IMR-90 (cell line): ENCODE data around the gene CMTM8. TPM values are rescaled to one million over a fixed set of nuclear protein-coding genes. Genes with fewer than 3 reads are reported as not detected.

Experiments
- ATAC-seq: fragments of 200-7000 bp; cut with Tn5 transposase; 2 replicates; pipeline ENCODE4 v1.9.1; 2020; ENCODE audit warnings: low read depth, mild to moderate bottlenecking, moderate library complexity
- BruUV-seq: library from RNA; stranded (reverse); fragments of 400-500 nt; replicated peaks from 2 replicates; lab custom pipeline; 2021; lab: Mats Ljungman, UMichigan
- CTCF ChIA-PET: fragments of 300-600 bp; formaldehyde crosslinking; extraction: SDS; loops from one replicate; lab custom pipeline; 2021; ENCODE audit warnings: antibody characterized with exemption; lab: Yijun Ruan, JAX
- POLR2A ChIA-PET: fragments of 300-600 bp; sonication (Branson Sonifier 250); formaldehyde crosslinking; loops from one replicate; lab custom pipeline; 2022; ENCODE audit warnings: antibody characterized with exemption; ENCODE audit not compliant: unreplicated experiment; lab: Charles Lee
- DNase-seq: peaks from one replicate; pipeline ENCODE4 v3.0.0; 2013
- H2AFZ ChIP-seq: replicated peaks from 2 replicates; pipeline ENCODE3; 2013; ENCODE audit warnings: low read length, mild to moderate bottlenecking; ENCODE audit not compliant: poor library complexity
- H2AK5ac ChIP-seq: 2 replicates; pipeline ENCODE4 v1.6.1; 2013; ENCODE audit warnings: low read depth, low read length, inconsistent platforms
- H2AK9ac ChIP-seq: replicated peaks from 2 replicates; pipeline ENCODE3; 2013; ENCODE audit warnings: mild to moderate bottlenecking, low read depth, low read length, moderate library complexity; ENCODE audit not compliant: poor library complexity
- H2BK120ac ChIP-seq: 2 replicates; pipeline ENCODE4 v1.6.1; 2013; ENCODE audit warnings: low read depth, low read length, inconsistent platforms
- H2BK15ac ChIP-seq: 3 replicates; pipeline ENCODE4 v1.6.1; 2013; ENCODE audit warnings: low read depth, low read length, inconsistent platforms
- H2BK20ac ChIP-seq: 2 replicates; pipeline ENCODE4 v1.6.1; 2013; ENCODE audit warnings: low read depth, mild to moderate bottlenecking, inconsistent platforms, low read length, moderate library complexity
- H2BK5ac ChIP-seq: 2 replicates; pipeline ENCODE4 v1.6.1; 2013; ENCODE audit warnings: mild to moderate bottlenecking, low read depth, low read length, inconsistent platforms; ENCODE audit not compliant: poor library complexity, severe bottlenecking
- H3K14ac ChIP-seq: replicated peaks from 2 replicates; pipeline ENCODE4 v1.6.1; 2013; ENCODE audit warnings: low read depth, low read length, inconsistent platforms
- H3K18ac ChIP-seq: 2 replicates; pipeline ENCODE4 v1.6.1; 2013; ENCODE audit warnings: low read depth, low read length, control low read depth
- H3K23ac ChIP-seq: 2 replicates; pipeline ENCODE4 v1.6.1; 2013; ENCODE audit warnings: low read depth, low read length, inconsistent platforms
- H3K27ac ChIP-seq: 2 replicates; pipeline ENCODE4 v1.5.1; 2013; ENCODE audit warnings: mild to moderate bottlenecking, control low read depth, low read length; ENCODE audit not compliant: insufficient read depth
- H3K27me3 ChIP-seq: 2 replicates; pipeline ENCODE4 v1.6.1; 2013; ENCODE audit warnings: low read length; ENCODE audit not compliant: control insufficient read depth, insufficient read depth
- H3K36me3 ChIP-seq: 2 replicates; pipeline ENCODE4 v1.6.1; 2013; ENCODE audit warnings: low read length, mixed read lengths; ENCODE audit not compliant: control insufficient read depth, insufficient read depth
- H3K4ac ChIP-seq: 2 replicates; pipeline ENCODE4 v1.6.1; 2013; ENCODE audit warnings: low read depth, low read length, inconsistent platforms
- H3K4me1 ChIP-seq: 2 replicates; pipeline ENCODE4 v1.6.1; 2013; ENCODE audit warnings: low read length, mixed read lengths; ENCODE audit not compliant: control insufficient read depth, insufficient read depth
- H3K4me2 ChIP-seq: 2 replicates; pipeline ENCODE4 v1.6.1; 2013; ENCODE audit warnings: low read depth, mild to moderate bottlenecking, control low read depth, low read length, moderate library complexity
- H3K4me3 ChIP-seq: 2 replicates; pipeline ENCODE4 v1.5.1; 2013; ENCODE audit warnings: low read depth, mild to moderate bottlenecking, control low read depth, low read length, moderate library complexity; ENCODE audit not compliant: insufficient read depth
- H3K56ac ChIP-seq: 2 replicates; pipeline ENCODE4 v1.6.1; 2013; ENCODE audit warnings: low read length, inconsistent platforms; ENCODE audit not compliant: insufficient read depth; ENCODE audit errors: extremely low read depth
- H3K79me1 ChIP-seq, 2 experiments: 2 replicates each; pipeline ENCODE4 v1.6.1; 2013; ENCODE audit warnings: low read length in 2 of 2, inconsistent platforms in 1 of 2, low read depth in 1 of 2
- H3K9ac ChIP-seq: 2 replicates; pipeline ENCODE4 v1.6.1; 2013; ENCODE audit warnings: low read depth, low read length, control low read depth
- H3K9me1 ChIP-seq: 2 replicates; pipeline ENCODE4 v1.6.1; 2013; ENCODE audit warnings: low read length, inconsistent platforms; ENCODE audit not compliant: insufficient read depth
- H3K9me3 ChIP-seq: 2 replicates; pipeline ENCODE4 v1.6.1; 2013; ENCODE audit warnings: low read length; ENCODE audit not compliant: control insufficient read depth, insufficient read depth
- H4K20me1 ChIP-seq: 2 replicates; pipeline ENCODE4 v1.6.1; 2013; ENCODE audit warnings: low read length, inconsistent platforms; ENCODE audit not compliant: insufficient read depth
- H4K5ac ChIP-seq: 2 replicates; pipeline ENCODE4 v1.6.1; 2013; ENCODE audit warnings: mild to moderate bottlenecking, low read depth, low read length, control low read depth
- H4K8ac ChIP-seq, 2 experiments: 2 replicates each; pipeline ENCODE4 v1.6.1; 2013; ENCODE audit warnings: low read depth in 2 of 2, low read length in 2 of 2, control low read depth in 1 of 2, inconsistent platforms in 1 of 2
- H4K91ac ChIP-seq: 2 replicates; pipeline ENCODE4 v1.6.1; 2013; ENCODE audit warnings: low read depth, low read length, inconsistent platforms; ENCODE audit not compliant: insufficient read depth
- BHLHE40 ChIP-seq: fragments of 150-350 bp; IDR thresholded peaks from 2 replicates; pipeline ENCODE4 v1.6.1; 2016; ENCODE audit warnings: mild to moderate bottlenecking, low read depth, low read length
- CEBPB ChIP-seq: IDR thresholded peaks from 2 replicates; pipeline ENCODE4 v1.6.1; 2012; ENCODE audit warnings: low read depth, low read length, improper control_type of control experiment
- CHD1 ChIP-seq: IDR thresholded peaks from 2 replicates; pipeline ENCODE4 v1.6.1; 2012; ENCODE audit warnings: low read depth, low read length, improper control_type of control experiment
- CTCF ChIP-seq: conservative IDR thresholded peaks from 2 replicates; pipeline ENCODE4 v1.5.1; 2012; ENCODE audit warnings: mild to moderate bottlenecking, low read depth, low read length, improper control_type of control experiment
- ELK1 ChIP-seq: fragments of 150-350 bp; IDR thresholded peaks from 2 replicates; pipeline ENCODE4 v1.6.1; 2016; ENCODE audit warnings: low read depth, mild to moderate bottlenecking, low read length, moderate library complexity, borderline replicate concordance
- FOS ChIP-seq: fragments of 150-350 bp; IDR thresholded peaks from 2 replicates; pipeline ENCODE4 v1.6.1; 2016; ENCODE audit warnings: low read depth, low read length
- MAFK ChIP-seq: IDR thresholded peaks from 2 replicates; pipeline ENCODE4 v1.6.1; 2012; ENCODE audit warnings: low read depth, low read length, improper control_type of control experiment
- MAZ ChIP-seq: IDR thresholded peaks from 2 replicates; pipeline ENCODE4 v1.6.1; 2012; ENCODE audit warnings: low read depth, mild to moderate bottlenecking, low read length, improper control_type of control experiment, moderate library complexity, borderline replicate concordance
- MXI1 ChIP-seq: IDR thresholded peaks from 2 replicates; pipeline ENCODE4 v1.6.1; 2012; ENCODE audit warnings: low read depth, mild to moderate bottlenecking, low read length, moderate library complexity, borderline replicate concordance
- NFE2L2 ChIP-seq: fragments of 150-350 bp; IDR thresholded peaks from 2 replicates; pipeline ENCODE4 v1.6.1; 2016; ENCODE audit warnings: low read depth, mild to moderate bottlenecking, low read length
- POLR2A ChIP-seq: IDR thresholded peaks from 2 replicates; pipeline ENCODE4 v1.6.1; 2012; ENCODE audit warnings: mild to moderate bottlenecking, low read depth, low read length
- RAD21 ChIP-seq: IDR thresholded peaks from 2 replicates; pipeline ENCODE4 v1.6.1; 2012; ENCODE audit warnings: low read length, improper control_type of control experiment
- RCOR1 ChIP-seq: IDR thresholded peaks from 2 replicates; pipeline ENCODE4 v1.6.1; 2012; ENCODE audit warnings: mild to moderate bottlenecking, low read length, improper control_type of control experiment; ENCODE audit not compliant: insufficient replicate concordance
- RFX5 ChIP-seq: IDR thresholded peaks from 2 replicates; pipeline ENCODE4 v1.8.0; 2012; ENCODE audit warnings: low read depth, mild to moderate bottlenecking, low read length, moderate library complexity
- SMC3 ChIP-seq: fragments of 150-350 bp; IDR thresholded peaks from 2 replicates; pipeline ENCODE4 v1.6.1; 2016; ENCODE audit warnings: low read depth, mild to moderate bottlenecking, antibody characterized with exemption, low read length, moderate library complexity
- WGBS, 2 experiments: methylation state at CpG; one replicate each; pipeline versions ENCODE4 v1.1.5 to v1.1.7; 2013; ENCODE audit warnings: missing lambda C conversion rate in 2 of 2; ENCODE audit not compliant: insufficient read length in 1 of 2; ENCODE audit errors: extremely low coverage in 2 of 2; 5-methylcytosine and 5-hydroxymethylcytosine counted together
- dilution Hi-C: fragments of 300-500 bp; cut with HindIII; formaldehyde crosslinking; loops from one replicate; pipeline ENCODE4 v1.14.3; 2018; ENCODE audit warnings: low sequenced_read_pairs; ENCODE audit not compliant: unreplicated experiment
- in situ Hi-C: fragments of 300-500 bp; cut with MboI; formaldehyde crosslinking; loops from 3 replicates; pipeline ENCODE4 v1.14.3; 2019; ENCODE audit warnings: low sequenced_read_pairs, inconsistent platforms, mixed read lengths
- intact Hi-C: fragments of 100-400 bp; cut with micrococcal nuclease; formaldehyde crosslinking; loops from 2 replicates; pipeline ENCODE4 v1.10.0; 2022
- polyA plus RNA-seq, 3 experiments: library from polyadenylated mRNA; depleted of rRNA; stranded (reverse); fragments of >200 nt; gene quantifications; 2 replicates each; pipeline ENCODE4 v1.2.3, GENCODE V29; 2012; ENCODE audit warnings: low replicate concordance in 1 of 3
- total RNA-seq: library from RNA; depleted of rRNA; stranded (reverse); fragments of >200 nt; gene quantifications from 2 replicates; pipeline ENCODE4 v1.2.3, GENCODE V29; 2012
- TF ChIP-seq, protein P1 (sequence below): fragments of 150-350 bp; IDR thresholded peaks from 2 replicates; pipeline ENCODE4 v1.6.1; 2017; ENCODE audit warnings: mild to moderate bottlenecking, antibody characterized with exemption, low read length, low read depth

CMTM8 gene
- total and polyA plus RNA-seq, 2 of the 4 experiments (the other 2 are of a cell fraction): 0.15 TPM; not detected in 1

DNA sequence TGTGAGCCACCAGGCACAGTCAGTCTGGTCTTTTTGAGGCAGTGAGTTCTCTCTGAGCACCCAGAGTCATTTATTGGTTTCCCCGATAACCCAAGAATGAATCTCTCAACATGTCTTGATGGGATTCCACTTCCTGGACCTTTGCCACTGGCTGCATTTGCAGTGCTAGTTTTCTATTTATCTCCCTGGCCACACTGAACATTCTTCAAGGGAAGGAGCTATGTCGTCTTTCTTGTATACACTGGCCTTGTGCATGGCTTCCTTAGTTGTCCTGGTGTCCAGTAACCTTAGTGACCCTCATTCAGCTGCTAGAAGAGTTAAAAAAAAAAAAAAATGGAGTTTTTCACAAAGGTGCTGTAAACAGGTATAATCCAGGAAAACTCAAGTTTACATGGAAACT is 88.3 kb downstream of the CMTM8 start:
- H3K9ac ChIP-seq: no peak overlapping the region
- ATAC-seq: no peak
- TF ChIP-seq FOS (no peak), RCOR1 (no peak), CHD1 (no peak), BHLHE40 (no peak), ELK1 (no peak), MXI1 (no peak), RFX5 (no peak), MAZ (no peak), RAD21 (no peak), CEBPB (no peak), CTCF (no peak), SMC3 (no peak), MAFK (no peak), POLR2A (no peak), NFE2L2 (no peak)
- TF ChIP-seq, protein P1, sequence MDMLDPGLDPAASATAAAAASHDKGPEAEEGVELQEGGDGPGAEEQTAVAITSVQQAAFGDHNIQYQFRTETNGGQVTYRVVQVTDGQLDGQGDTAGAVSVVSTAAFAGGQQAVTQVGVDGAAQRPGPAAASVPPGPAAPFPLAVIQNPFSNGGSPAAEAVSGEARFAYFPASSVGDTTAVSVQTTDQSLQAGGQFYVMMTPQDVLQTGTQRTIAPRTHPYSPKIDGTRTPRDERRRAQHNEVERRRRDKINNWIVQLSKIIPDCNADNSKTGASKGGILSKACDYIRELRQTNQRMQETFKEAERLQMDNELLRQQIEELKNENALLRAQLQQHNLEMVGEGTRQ: no peak
- no peak overlapping the region for H3K14ac ChIP-seq
- no peak overlapping the region for H2AFZ ChIP-seq
- H2BK20ac ChIP-seq: no peak overlapping the region
- no peak overlapping the region for H2AK9ac ChIP-seq
- H3K79me1 ChIP-seq: no peaks in the 10 kb centered on the region
- H3K18ac ChIP-seq: no peak overlapping the region
- H3K4me3 ChIP-seq: no peak overlapping the region
- no peaks in the 10 kb centered on the region for H3K4me1 ChIP-seq
- no peak overlapping the region for H4K8ac ChIP-seq
- no peaks in the 10 kb centered on the region for H4K20me1 ChIP-seq
- H3K9me3 ChIP-seq: no peaks in the 10 kb centered on the region
- no peak overlapping the region for H4K91ac ChIP-seq
- no peak overlapping the region for H2BK15ac ChIP-seq
- WGBS, 2 experiments: 100% methylated on average over 1 of the region's 2 CpGs; no CpG with 5 or more reads in 1 of the 2 experiments
- dilution Hi-C loops (no loop called here), intact Hi-C loops (no loop called here), in situ Hi-C loops (no loop called here)
- no peaks in the 10 kb centered on the region for H3K36me3 ChIP-seq
- H3K9me1 ChIP-seq: no peaks in the 10 kb centered on the region
- no peak overlapping the region for H2AK5ac ChIP-seq
- no peak overlapping the region for H3K4ac ChIP-seq
- no peak for DNase-seq
- CTCF ChIA-PET: no interaction called here
- H3K27me3 ChIP-seq: peaks cover 3% of the 10 kb centered on the region; the same call in 1 of the 2 replicates
- H2BK120ac ChIP-seq: no peak overlapping the region
- no TSS peak for BruUV-seq
- no peak overlapping the region for H3K27ac ChIP-seq
- no peak overlapping the region for H4K5ac ChIP-seq
- H3K23ac ChIP-seq: no peak overlapping the region
- H3K56ac ChIP-seq: no peak overlapping the region
- H2BK5ac ChIP-seq: no peak overlapping the region
- no peak overlapping the region for H3K4me2 ChIP-seq
- POLR2A ChIA-PET: no interaction called here
